GM21423 (cell line): ENCODE data around the gene ATP6V1G3.
"Not testable (repeated sequence)": the region's sequence is repeated elsewhere in the genome, so short reads cannot be mapped to it uniquely, and the experiment has no call there.

Source experiments
- ATAC-seq: cut with Tn5 transposase; IDR thresholded peaks from one replicate; pipeline ENCODE4 v1.9.1; 2021; ENCODE audit warnings: mild to moderate bottlenecking, moderate library complexity; ENCODE audit not compliant: unreplicated experiment

The ATP6V1G3 gene, protein sequence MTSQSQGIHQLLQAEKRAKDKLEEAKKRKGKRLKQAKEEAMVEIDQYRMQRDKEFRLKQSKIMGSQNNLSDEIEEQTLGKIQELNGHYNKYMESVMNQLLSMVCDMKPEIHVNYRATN

DNA sequence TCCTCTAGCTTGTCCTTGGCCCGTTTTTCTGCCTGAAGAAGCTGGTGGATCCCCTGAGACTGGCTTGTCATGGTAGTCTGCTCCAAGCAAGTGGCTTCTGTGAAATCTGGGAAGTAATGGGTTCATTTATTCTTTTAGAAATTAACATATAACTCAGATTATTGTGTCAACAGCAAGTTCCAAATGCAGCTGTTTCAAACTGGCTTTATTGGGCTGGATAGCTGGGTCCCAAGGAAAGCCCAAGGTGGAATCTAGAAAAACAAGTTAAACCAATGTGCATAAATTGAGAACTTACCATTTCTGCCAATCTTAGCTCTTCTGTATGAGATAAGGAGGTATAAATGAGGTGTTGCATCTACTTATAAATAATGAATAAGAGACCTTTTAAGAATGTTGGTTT lies at the start of gene ATP6V1G3:
TSS of gene ATP6V1G3 (minus strand) at position 101 of the 400 bp plus-strand sequence. CDS start at position 71, 30 bp downstream.
- no peak for ATAC-seq

DNA sequence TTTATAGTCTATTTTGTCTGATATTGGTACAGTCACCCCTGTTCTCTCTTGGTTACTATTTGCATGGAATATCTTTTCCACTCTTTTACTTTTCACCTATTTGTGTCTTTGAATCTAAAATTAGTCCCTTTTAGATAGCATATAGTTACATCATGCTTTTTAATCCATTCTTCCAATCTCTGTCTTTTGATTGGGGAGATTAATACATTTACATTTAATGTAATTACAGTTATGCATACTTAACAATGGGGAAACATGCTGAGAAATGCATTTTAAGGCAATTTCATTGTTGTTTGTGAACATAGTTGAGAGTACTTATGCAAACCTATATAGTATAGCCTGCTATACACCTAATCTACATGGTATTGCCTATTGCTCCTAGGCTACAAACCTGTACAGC lies 48.4 kb upstream of the ATP6V1G3 start:
- ATAC-seq: no peak

DNA sequence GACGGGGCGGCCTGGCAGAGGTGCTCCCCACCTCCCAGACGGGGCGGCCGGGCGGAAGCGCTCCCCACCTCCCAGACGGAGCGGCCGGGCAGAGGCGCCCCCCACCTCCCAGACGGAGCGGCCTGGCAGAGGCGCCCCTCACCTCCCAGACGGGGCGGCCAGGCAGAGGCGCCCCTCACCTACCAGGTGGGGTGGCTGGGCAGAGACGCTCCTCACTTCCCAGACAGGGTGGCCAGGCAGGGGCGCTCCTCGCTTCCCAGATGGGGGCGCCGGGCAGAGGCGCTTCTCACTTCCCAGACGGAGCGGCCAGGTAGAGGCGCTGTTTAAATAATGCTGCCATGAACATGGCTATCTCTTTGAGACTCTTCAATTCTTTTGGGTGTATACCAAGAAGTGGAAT lies 43.7 kb upstream of the ATP6V1G3 start:
- no peak for ATAC-seq

DNA sequence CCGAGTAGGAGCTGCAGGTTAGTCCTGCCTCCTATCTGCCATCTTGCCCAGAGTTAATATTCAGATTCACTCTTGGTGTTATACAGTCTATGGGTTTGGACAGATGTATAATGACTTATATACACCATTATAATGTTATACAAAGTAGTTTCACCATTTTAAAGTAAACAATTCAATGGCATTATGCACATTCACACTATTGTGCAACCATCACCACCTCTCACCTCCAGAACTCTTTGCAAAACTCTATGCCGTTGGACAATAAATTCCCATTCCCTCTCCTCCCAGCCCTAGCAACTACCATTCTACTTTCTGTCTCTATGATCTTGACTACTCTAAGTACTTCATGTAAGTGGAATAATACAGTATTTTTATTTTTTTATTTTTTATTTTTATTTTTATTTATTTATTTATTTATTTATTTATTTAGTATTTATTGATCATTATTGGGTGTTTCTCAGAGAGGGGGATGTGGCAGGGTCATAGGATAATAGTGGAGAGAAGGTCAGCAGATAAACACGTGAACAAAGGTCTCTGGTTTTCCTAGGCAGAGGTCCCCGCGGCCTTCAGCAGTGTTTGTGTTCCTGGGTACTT lies 42.8 kb upstream of the ATP6V1G3 start:
- ATAC-seq: not testable (repeated sequence)

DNA sequence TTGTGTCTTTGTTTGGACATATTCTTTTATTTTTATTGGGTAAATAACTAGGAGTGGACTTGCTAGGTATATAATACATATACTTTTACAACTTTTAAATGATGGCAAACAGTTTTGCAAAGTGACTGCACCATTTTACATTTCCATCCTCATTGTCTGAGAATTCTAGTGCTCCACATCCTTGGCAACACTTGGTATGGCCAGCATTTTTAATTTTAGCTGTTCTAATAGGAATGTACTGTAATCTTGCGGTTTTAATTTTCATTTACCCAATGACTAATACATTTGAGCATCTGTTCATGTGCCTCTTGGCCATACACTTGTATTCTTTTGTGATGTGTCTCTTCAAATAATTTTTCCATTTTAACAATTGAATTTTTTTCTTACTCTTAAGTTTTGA lies 37.0 kb upstream of the ATP6V1G3 start:
- ATAC-seq: no peak

DNA sequence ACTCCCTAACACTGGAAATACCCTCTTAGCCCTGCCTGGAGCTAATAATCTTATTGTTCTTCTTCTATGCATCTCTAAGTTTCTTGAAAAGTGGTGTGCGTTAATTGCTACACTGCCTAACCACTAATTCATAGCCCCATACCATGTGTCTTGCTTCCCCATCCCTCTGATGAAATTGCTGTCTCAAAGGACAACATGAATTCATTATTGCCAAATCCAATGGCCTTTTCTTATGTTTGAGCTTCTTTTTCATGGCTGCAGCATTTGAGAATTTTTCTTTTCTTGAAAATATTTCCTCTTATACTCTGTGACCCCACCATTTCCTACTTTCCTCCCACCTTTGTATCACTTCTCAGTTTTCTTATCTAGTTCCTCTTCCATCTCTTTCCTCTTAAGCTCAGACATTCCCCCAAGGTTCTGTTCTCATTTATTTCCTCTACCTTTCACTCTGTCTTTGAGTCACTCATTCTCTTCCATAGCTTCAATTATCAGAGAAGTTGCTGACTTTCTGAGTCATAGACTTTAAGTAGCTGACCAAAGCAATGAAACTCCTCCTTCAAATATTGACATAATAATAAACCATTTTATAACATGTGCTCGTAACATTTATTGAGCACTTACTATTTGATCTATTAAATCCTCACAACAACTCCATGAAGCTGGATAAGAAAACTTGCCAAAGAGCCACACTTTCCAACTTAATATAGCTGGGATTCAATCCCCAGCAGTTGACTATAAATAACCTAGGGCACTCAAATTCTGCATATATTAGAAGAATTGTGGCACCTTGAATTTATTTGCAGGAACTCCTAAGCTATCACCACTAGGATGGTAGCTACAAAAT lies 35.5 kb upstream of the ATP6V1G3 start:
- ATAC-seq: no peak

DNA sequence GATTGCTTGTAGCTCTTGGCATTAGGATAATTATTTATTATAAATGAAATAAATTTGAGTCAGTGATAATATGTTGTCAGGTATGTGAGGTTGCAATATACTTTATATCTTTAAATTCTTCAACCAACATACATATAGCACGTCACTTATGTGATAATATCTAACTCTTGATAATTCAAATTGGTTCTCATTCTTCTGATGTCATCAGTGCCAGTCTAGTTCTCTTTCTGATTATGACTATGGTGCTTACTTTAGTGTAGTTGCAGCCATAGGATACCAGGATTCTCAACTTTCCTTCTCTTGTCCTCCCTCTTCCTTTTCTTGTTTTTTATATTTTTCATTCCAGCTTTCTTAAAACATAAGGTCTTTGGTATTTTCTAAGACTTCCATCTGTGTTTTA lies 34.8 kb upstream of the ATP6V1G3 start:
- no peak for ATAC-seq

DNA sequence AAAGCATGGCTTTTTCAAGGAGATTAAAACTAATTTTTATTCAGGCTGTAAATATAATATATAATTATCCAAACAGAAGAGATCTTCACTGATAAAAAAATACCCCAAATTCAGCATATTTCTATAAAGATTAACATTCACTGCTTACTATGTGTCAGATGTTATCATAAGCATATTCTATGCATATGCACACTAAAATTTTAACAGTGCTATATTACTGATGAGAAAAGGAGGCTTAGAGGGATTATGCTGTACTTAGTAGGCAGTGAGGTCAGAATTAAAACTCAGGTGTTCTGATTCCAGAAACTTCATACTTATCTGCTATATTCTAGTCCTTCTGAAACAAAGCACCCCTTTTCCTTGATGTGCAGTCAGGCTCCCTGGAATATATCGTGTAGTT lies 33.8 kb upstream of the ATP6V1G3 start:
- ATAC-seq: no peak

DNA sequence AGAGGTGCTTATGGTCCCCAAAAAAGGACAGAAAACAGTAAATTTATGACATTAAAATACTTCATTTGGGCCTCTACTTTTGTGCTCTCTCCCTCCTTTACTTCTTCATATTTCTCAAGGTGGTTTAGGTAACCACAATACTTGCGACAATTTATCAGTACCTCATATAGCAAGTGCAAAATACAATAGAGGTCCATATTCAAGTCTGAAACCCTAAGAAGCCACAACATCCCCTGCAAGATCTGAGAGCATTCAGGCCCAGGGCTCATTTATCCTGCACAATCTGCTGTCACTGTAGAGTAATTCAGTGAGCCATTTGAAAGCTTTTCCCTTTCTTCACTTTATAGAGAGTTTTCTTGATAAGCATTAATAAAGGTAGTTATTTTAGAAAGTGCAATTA lies 24.2 kb upstream of the ATP6V1G3 start:
- ATAC-seq: no peak

DNA sequence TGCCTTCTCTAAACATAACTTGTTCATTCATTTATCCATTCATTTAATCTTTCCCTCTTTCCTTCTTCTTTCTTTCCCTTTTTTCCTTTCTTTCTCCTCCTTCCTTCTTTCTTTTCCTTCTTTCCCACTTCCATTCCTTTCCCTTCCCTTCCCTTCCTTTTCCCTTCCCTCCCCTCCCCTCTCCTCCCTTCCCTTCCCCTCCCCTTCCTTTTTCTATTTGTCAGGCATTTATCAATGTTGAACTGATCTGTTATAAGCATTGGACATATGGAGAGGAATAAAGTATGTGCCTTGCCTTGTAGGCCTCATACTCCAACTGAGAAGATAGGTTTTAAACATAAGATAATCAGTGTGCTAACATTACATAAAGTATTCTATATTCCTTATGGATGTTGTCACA lies 23.7 kb upstream of the ATP6V1G3 start:
- ATAC-seq: no peak

DNA sequence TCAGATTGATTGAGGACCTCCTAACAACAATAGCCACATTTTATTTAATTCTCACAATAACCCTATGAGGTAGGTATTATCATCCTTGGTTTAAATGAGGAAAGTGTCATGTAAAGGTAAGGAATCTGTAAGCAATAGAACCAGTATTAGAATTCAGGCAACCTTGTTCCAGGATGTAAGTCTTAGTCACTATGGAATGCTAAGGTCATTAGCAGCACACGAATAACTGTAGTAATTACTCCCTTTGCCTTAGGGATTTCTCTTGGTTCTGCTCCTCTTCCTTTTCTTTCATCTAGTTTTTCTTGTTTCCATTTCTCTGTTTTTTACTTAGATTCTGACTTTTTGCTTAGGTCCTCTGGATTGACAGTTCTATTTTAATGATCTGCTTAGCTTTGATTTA lies 23.1 kb upstream of the ATP6V1G3 start:
- ATAC-seq: no peak

DNA sequence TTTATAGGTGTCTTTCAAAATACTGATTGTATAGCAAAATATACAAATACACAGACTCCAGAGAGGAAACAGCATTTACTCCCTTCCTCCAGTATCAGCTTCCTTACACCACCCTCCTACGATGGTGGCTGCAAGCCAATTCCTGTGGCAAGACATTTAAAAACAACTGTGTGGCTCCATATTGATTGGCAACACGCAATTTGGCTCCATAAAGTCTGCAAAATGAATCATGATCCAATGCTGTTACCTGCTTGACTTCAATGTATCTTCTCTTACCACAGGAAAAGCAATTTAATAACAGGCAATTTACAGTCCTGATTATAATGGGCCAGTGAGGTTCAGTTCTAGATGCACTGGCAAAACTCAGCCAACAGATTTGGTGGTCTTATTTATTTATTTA lies 19.7 kb upstream of the ATP6V1G3 start:
- no peak for ATAC-seq

DNA sequence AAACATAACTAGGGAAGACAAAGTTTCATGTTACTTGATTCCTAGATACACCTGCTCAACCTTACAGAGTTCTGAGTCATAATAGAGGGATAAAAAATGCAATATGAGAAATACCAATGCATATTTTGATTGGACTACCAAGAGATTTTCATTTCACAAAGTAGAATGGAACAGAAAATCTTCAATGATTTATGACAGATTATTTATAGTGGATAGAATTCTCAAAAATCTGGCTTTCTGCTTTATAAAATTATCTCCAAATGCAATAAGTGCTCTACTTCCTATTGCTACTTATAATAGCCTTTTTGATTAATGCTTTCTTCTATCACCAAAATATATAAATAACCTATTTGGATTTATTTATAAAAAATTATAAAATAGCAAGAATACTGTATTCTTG lies 18.9 kb upstream of the ATP6V1G3 start:
- ATAC-seq: no peak

DNA sequence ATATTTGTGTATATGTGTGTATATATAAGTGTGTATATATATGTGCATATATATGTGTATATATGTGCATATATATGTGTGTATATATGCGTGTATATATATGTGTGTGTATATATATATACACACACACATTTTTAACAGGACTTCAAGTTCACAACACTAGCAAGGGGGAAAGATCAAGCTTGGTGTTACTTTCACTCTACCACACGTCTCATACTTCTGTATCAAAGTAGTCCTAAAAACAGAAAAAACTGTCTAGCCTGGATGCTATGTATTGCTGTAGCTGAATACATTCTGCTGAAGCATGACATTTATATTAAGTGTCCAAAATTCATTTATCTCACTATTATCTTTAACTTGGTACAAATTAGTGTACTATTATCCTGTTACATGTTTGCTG lies 17.9 kb upstream of the ATP6V1G3 start:
- ATAC-seq: no peak

DNA sequence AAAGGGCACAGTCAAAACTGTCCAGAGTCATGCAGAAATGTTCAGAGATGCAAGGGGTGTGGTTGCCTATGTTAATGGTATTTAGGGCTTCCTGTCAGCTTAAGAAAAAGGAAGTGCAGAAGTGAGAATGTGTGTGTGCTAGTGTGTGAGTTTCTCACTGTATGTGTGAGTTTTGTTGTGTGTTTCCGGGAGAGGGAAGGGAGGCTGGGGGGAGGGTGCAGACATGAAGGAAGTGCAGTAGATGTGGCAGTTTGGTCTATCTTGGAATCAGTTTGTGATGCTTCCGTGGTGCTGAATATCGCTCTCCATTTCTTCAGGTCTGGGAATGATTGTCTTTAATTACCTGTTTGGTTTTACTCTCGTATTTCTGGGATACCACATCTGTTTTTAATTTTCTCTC lies 16.5 kb upstream of the ATP6V1G3 start:
- peak; percentile 92 for ATAC-seq

DNA sequence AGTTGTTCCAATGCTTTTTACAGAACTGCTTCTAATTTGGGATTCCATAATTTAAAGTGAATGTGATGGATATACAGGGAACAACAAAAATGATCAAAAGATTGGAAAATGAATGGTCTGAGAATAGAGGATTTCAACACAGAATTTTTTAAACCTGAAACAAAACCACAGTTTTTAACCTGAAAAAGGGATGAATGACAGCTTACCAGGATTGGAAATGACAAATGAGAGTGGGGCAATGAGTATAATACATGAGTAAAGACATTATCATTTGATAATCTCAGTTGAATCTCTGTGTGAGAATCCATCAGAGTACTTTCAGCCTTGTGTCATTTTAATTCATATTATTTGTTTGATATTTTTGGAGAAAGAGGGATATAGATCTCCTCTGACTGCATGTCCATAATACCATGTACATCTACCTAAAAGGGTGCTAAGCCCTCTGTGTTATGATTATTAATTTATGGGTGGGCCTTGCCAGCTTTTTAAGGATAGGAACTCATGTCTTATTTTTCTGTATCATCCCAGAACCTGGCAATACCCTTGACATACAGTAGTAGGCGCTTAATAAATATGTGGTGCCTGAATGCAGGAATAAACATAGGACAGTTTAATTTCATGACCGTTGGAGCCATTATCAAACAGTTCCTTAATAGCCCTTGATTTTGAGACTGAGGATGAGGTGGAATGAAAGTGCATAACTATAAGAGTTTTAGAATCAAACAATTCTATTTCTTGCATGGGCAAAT lies 12.4 kb upstream of the ATP6V1G3 start:
- no peak for ATAC-seq

DNA sequence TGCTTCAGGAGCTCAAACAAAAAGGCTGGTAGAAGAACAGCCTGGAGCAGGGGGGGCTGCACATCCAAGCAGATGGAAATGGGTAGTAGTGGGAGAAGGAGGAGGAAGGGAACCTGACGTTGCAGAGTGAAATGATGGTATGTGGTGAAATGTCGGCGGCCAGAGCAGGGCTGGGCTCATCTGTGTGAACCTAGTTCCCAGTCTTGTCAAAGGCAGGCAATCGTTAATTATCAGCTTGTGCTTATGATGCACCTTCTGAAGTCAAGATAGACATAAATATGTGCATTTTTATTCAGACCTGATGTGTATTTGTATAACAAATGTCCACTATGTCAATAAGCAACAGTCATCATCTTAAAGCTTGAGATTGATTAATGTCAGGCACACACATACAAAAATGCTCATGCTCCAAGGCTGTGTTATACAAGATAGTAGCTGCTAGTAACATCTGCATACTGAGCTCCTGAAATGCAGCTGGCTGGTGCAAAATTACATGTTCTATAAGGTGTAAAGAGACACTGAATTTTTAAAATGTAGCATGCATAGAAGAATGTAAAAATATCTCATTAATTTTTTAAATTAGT lies 10.6 kb upstream of the ATP6V1G3 start:
- ATAC-seq: no peak

DNA sequence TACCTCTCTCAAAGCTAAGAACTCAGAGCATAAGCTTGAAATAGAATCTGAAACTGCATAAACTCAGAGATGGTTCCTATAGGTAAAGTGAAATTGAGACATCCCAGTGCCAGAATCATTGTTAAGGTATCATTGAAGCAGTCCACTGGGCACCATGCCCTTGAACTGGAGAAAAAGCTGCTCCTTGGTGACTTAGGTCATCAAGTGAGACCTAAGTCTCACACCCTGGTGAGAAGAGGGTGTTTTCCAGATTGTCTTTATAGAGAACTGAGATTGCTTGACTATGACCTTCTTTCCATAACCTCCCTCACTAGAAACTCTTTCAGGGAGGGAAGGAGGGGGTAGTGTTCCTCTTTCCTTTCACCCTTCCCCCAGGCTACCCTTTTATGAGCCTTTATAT lies 9.4 kb upstream of the ATP6V1G3 start:
- ATAC-seq: peak; percentile 80

DNA sequence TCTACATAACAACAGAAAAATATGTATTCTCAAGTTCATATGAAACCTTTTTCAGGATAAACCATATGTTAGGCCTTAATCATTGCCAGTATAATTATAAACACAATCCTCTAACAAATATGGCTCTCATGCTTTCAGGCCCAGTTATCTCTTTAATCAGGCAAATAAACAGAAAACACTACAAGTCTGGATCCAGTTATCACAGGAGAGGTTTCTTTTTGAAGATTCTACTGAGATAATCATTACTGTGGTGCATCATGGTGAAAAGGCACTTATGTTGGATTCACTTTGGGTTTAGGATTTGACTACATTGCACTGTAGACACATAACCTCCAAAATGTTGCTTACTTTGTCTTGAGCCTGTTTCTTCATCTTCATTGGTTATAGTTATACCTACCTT lies 8.4 kb upstream of the ATP6V1G3 start:
- no peak for ATAC-seq

DNA sequence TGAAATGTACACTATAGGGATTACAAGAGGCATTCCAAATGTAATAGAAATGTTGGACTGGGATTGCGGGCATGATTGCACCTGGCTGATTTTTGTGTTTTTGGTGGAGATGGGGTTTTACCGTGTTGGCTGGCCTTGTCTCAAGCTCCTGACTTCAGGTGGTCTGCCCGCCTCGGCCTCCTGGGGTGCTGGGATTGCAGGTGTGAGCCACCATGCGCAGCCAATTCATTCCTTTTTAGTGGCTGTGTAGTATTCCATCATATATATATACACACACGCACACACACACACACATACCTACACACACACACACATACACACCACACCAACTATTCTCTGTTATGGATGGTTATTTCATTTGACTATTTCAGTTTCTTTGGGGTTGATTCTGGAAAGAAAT lies 4.7 kb upstream of the ATP6V1G3 start:
- no peak for ATAC-seq

DNA sequence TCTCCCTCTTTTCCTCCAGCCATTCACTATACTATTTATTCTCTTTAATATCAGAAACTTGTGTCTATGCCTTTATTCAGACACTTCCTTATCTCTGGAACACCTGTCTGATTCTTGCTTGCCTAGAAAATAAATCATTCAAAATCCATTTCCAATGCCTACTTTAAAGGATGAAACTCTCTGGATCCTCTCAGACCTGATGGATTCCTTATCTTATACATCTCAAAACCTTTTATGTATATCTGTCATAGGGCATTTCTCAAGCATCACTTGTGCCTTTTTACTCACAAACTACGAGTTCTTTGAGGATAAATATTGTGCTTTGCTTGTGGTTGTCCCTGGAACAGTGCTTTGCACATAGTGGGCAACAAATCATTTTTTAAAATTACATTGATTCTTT lies 3.8 kb upstream of the ATP6V1G3 start:
- no peak for ATAC-seq
